ENCODE data around the gene SPARCL1. TPM values are rescaled to one million over a fixed set of nuclear protein-coding genes. Genes with fewer than 3 reads are reported as not detected.

SPARCL1 gene
- polyA plus RNA-seq, 2 of the 4 experiments (the other 2 are of a cell fraction): not detected

DNA sequence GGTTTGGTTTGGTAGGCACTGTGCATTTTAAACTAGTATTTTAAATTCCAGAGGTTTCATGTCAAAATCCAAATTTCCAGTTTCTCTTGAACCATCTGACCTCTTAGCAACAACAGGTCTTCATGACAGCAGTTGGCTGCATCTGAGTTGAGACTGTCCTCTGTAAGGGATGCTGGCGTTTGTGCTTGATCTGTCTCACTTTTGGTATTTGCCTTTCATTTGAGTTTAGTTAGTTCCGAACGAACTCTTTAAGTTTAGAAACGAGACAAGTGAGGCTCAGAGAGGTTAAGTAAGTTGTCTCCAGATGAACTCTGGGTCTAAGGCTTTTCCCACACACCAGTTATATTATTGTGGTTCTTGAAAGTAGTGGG is 29.1 kb downstream of the SPARCL1 start (continued):
- TF ChIP-seq REST (IDR thresholded peaks at IDR 0.05) (no peak), EHMT2 (IDR thresholded peaks at IDR 0.05; ENCODE audit: low read depth) (no peak), RARB (CRISPR knock-in tag; IDR thresholded peaks at IDR 0.05) (no peak)

GRCh38 chr4:87499403-87500091 is 29.6 kb downstream of the SPARCL1 start:
- Histone ChIP-seq H3K9me3 (no peaks in the 10 kb centered on the region), H3K4me1 (no peaks in the 10 kb centered on the region), H3K27ac (no peak overlapping the region), H3K4me2 (no peak overlapping the region), H3K4me3 (no peak overlapping the region)
- WGBS (ENCODE audit: missing lambda C conversion rate): 90% methylated on average over 7 of the region's 7 CpGs
- CTCF ChIA-PET: no interaction called here
- no peak for DNase-seq (ENCODE audit: low read depth in 1 of 2, low spot score in 1 of 2)
- no peak for FAIRE-seq
- TF ChIP-seq REST (IDR thresholded peaks at IDR 0.05) (no peak), CBX8 (IDR thresholded peaks at IDR 0.05) (no peak), HDAC2 (IDR thresholded peaks at IDR 0.05) (no peak), NFE2L2 (conservative IDR thresholded peaks at IDR 0.05; ENCODE audit: low read length) (no peak), ELK1 (IDR thresholded peaks at IDR 0.05; ENCODE audit: low read depth, low read length) (no peak), TFCP2L1 (CRISPR knock-in tag; IDR thresholded peaks at IDR 0.05) (no peak), ESRRA (IDR thresholded peaks at IDR 0.05; ENCODE audit: borderline replicate concordance, low read length) (no peak), CEBPB (IDR thresholded peaks at IDR 0.05) (no peak), EP300 (IDR thresholded peaks at IDR 0.05) (no peak), MAZ (IDR thresholded peaks at IDR 0.05; ENCODE audit: borderline replicate concordance, low read depth, low read length) (no peak), RARB (CRISPR knock-in tag; IDR thresholded peaks at IDR 0.05) (no peak), JUN (IDR thresholded peaks at IDR 0.05) (no peak)
- TF ChIP-seq, protein P1, sequence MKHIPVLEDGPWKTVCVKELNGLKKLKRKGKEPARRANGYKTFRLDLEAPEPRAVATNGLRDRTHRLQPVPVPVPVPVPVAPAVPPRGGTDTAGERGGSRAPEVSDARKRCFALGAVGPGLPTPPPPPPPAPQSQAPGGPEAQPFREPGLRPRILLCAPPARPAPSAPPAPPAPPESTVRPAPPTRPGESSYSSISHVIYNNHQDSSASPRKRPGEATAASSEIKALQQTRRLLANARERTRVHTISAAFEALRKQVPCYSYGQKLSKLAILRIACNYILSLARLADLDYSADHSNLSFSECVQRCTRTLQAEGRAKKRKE (CRISPR knock-in tag; IDR thresholded peaks at IDR 0.05; ENCODE audit: low read depth): no peak
- POLR2A ChIA-PET: no interaction called here
- ATAC-seq: no peak

- no peak overlapping the region for H3K4me2 ChIP-seq
- ChIA-PET POLR2A (no interaction called here), CTCF (interaction anchor here (1.3 kb wide), 2 partner anchors 11 to 188 kb away, joined by 3 read pairs; no protein-coding TSS in a partner anchor)
- DNase-seq (ENCODE audit: low read depth in 1 of 2, low spot score in 1 of 2) (no peak), FAIRE-seq (no peak), ATAC-seq (no peak)
- H3K4me1 ChIP-seq: no peaks in the 10 kb centered on the region
- no peak overlapping the region for H3K4me3 ChIP-seq
- WGBS (ENCODE audit: missing lambda C conversion rate): 42% methylated on average over 5 of the region's 5 CpGs
- no peaks in the 10 kb centered on the region for H3K9me3 ChIP-seq
- H3K27ac ChIP-seq: no peak overlapping the region
- TF ChIP-seq CHD2 (IDR thresholded peaks at IDR 0.05; ENCODE audit: low read length, partially characterized antibody) (no peak), CTCF (IDR thresholded peaks at IDR 0.05) (no peak), SREBF2 (IDR thresholded peaks at IDR 0.05) (no peak), JUN (IDR thresholded peaks at IDR 0.05) (no peak), ESRRA (IDR thresholded peaks at IDR 0.05; ENCODE audit: borderline replicate concordance, low read length) (no peak), TFCP2L1 (CRISPR knock-in tag; IDR thresholded peaks at IDR 0.05) (no peak), FOSB (CRISPR knock-in tag; IDR thresholded peaks at IDR 0.05) (no peak), HOXB13 (CRISPR knock-in tag; IDR thresholded peaks at IDR 0.05; ENCODE audit: low read depth) (no peak), MYC (IDR thresholded peaks at IDR 0.05; ENCODE audit: borderline replicate concordance, low read length) (no peak), POLR2AphosphoS2 (conservative IDR thresholded peaks at IDR 0.05; ENCODE audit: low read length) (no peak), TP53 (CRISPR knock-in tag; IDR thresholded peaks at IDR 0.05) (no peak)
- TF ChIP-seq, protein P2, sequence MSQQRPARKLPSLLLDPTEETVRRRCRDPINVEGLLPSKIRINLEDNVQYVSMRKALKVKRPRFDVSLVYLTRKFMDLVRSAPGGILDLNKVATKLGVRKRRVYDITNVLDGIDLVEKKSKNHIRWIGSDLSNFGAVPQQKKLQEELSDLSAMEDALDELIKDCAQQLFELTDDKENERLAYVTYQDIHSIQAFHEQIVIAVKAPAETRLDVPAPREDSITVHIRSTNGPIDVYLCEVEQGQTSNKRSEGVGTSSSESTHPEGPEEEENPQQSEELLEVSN (IDR thresholded peaks at IDR 0.05; ENCODE audit: borderline replicate concordance, low read depth): no peak
These were observed 30.7 kb downstream of the SPARCL1 start for GRCh38 chr4:87498446-87498900.

Measured in A549 (cell line).